22Rv1 (cell line): ENCODE data around the gene TIMP2.

Experiments
- CTCF ChIP-seq: fragments of 450-650 bp; IDR thresholded peaks from 2 replicates; pipeline ENCODE4 v1.5.1; 2017; ENCODE audit warnings: mild to moderate bottlenecking
- ZFX ChIP-seq: fragments of 450-650 bp; IDR thresholded peaks from 2 replicates; pipeline ENCODE4 v1.6.1; 2017; ENCODE audit warnings: antibody characterized with exemption, borderline replicate concordance

- TF ChIP-seq CTCF (no peak), ZFX (no peak)
Observed at GRCh38 chr17:78891406-78892061, 33.7 kb downstream of the TIMP2 start.
